Measurements from ENCODE around the gene CNTNAP2. TPM values are rescaled to one million over a fixed set of nuclear protein-coding genes. Genes with fewer than 3 reads are reported as not detected.

Gene CNTNAP2
- total and polyA plus RNA-seq, 8 donors = 0.19 to 18.2 (median 0.56) TPM

DNA sequence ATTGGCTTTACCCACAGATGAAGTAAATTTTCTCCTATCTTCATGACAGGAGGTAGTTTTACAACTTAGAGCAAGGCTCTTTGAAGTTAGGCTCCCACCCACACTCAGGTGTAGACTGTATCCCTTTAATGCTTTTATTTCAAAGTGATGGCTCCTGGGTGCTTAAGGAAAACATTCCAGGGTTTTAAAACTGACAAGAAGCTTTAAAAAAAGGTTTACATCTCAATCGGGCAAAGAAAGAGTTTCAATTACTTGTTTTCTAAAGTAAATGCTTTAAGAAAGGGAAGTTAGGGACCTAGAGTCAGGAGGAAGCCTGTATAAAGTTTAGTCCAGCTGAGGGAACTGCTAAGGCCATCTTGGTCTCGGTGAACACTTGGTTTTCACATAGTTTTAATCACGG is 1320.1 kb downstream of the CNTNAP2 start:
- 59 to 71% (median 63%) methylated on average over 3 of the region's 3 CpGs for WGBS, 5 donors
- Histone ChIP-seq H3K9me3 (peaks cover 0 to 9% (median 0%) of the 10 kb centered on the region in 4 donors), H3K4me1 (peaks cover 0 to 12% (median 0%) of the 10 kb centered on the region in 4 donors), H3K27ac (no peak overlapping the region), H3K4me3 (no peak overlapping the region), H3K27me3 (no peaks in the 10 kb centered on the region), H3K36me3 (no peaks in the 10 kb centered on the region)
- intact Hi-C loops (cut with DNase I; ENCODE audit: low total_unique reads) = no loop called here
- TF ChIP-seq, protein P1, sequence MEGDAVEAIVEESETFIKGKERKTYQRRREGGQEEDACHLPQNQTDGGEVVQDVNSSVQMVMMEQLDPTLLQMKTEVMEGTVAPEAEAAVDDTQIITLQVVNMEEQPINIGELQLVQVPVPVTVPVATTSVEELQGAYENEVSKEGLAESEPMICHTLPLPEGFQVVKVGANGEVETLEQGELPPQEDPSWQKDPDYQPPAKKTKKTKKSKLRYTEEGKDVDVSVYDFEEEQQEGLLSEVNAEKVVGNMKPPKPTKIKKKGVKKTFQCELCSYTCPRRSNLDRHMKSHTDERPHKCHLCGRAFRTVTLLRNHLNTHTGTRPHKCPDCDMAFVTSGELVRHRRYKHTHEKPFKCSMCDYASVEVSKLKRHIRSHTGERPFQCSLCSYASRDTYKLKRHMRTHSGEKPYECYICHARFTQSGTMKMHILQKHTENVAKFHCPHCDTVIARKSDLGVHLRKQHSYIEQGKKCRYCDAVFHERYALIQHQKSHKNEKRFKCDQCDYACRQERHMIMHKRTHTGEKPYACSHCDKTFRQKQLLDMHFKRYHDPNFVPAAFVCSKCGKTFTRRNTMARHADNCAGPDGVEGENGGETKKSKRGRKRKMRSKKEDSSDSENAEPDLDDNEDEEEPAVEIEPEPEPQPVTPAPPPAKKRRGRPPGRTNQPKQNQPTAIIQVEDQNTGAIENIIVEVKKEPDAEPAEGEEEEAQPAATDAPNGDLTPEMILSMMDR (IDR thresholded peaks at IDR 0.05) = no peak
- TF ChIP-seq EP300 (IDR thresholded peaks at IDR 0.05) (no peak), POLR2AphosphoS5 (IDR thresholded peaks at IDR 0.05) (no peak), POLR2A (IDR thresholded peaks at IDR 0.05) (no peak)
- no peak for DNase-seq

DNA sequence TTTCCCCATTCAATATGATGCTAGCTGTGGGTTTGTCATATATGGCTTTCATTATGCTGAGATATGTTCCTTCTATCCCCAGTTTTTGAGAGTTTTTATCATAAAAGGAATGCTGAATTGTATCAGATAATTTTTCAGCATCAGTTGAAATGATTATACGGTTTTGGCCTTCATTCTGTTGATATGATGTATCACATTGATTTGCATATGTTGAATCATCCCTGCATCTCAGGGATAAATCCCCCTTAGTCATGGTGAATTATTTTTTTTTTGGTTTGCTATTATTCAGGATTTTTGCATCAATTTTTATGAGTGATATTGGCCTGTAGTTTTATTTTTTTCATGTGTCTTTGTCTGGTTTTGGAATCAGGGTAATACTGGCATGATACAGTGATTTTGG is 1321.6 kb downstream of the CNTNAP2 start:
- H3K4me1 ChIP-seq = peaks cover 0 to 2% (median under 1%) of the 10 kb centered on the region in 4 donors

GRCh38 chr7:147443942-147444341 is 1327.3 kb downstream of the CNTNAP2 start:
- WGBS, 5 donors = 31 to 42% (median 39%) methylated on average over 2 of the region's 2 CpGs
- Histone ChIP-seq H3K36me3 (no peaks in the 10 kb centered on the region), H3K27me3 (no peaks in the 10 kb centered on the region), H3K4me3 (no peak overlapping the region), H3K4me1 (peaks cover 0 to 6% (median 2%) of the 10 kb centered on the region in 4 donors), H3K27ac (no peak overlapping the region), H3K9me3 (peaks cover 0 to 15% (median 1%) of the 10 kb centered on the region in 4 donors)
- intact Hi-C loops (cut with DNase I; ENCODE audit: low total_unique reads) = no loop called here
- TF ChIP-seq EP300 (IDR thresholded peaks at IDR 0.05) = no peak
- no peak for TF ChIP-seq POLR2AphosphoS5 (IDR thresholded peaks at IDR 0.05)
- DNase-seq = peak in 1 of 2 donors; percentile 7

More for the DNA sequence above, 1321.6 kb downstream of the CNTNAP2 start:
- no peaks in the 10 kb centered on the region for H3K27me3 ChIP-seq
- TF ChIP-seq POLR2A (IDR thresholded peaks at IDR 0.05) = no peak
- DNase-seq = no peak
- H3K9me3 ChIP-seq = peaks cover 0 to 15% (median 1%) of the 10 kb centered on the region in 4 donors
- no peak overlapping the region for H3K4me3 ChIP-seq
- 85 to 94% (median 91%) methylated on average over 1 of the region's 1 CpG for WGBS, 5 donors
- H3K36me3 ChIP-seq = no peaks in the 10 kb centered on the region
- H3K27ac ChIP-seq = no peak overlapping the region
- intact Hi-C loops (cut with DNase I; ENCODE audit: low total_unique reads) = no loop called here

GRCh38 chr7:147452816-147453215 is 1336.2 kb downstream of the CNTNAP2 start:
- TF ChIP-seq POLR2AphosphoS5 (IDR thresholded peaks at IDR 0.05) = no peak
- TF ChIP-seq EP300 (IDR thresholded peaks at IDR 0.05) = no peak
- TF ChIP-seq, protein P1 (IDR thresholded peaks at IDR 0.05) = no peak
- DNase-seq = no peak
- no peaks in the 10 kb centered on the region for H3K36me3 ChIP-seq
- WGBS, 5 donors = 64 to 89% (median 71%) methylated on average over 1 of the region's 1 CpG
- no peaks in the 10 kb centered on the region for H3K4me1 ChIP-seq
- no peak overlapping the region for H3K4me3 ChIP-seq
- H3K27me3 ChIP-seq = no peaks in the 10 kb centered on the region
- no peaks in the 10 kb centered on the region for H3K9me3 ChIP-seq
- intact Hi-C loops (cut with DNase I; ENCODE audit: low total_unique reads) = no loop called here
- no peak overlapping the region for H3K27ac ChIP-seq

- Histone ChIP-seq H3K27me3 (no peaks in the 10 kb centered on the region), H3K4me3 (no peak overlapping the region), H3K4me1 (no peaks in the 10 kb centered on the region), H3K27ac (no peak overlapping the region), H3K36me3 (no peaks in the 10 kb centered on the region), H3K9me3 (no peaks in the 10 kb centered on the region)
- intact Hi-C loops (cut with DNase I; ENCODE audit: low total_unique reads) = no loop called here
- TF ChIP-seq, protein P1 (IDR thresholded peaks at IDR 0.05) = no peak
- no peak for TF ChIP-seq POLR2A (IDR thresholded peaks at IDR 0.05)
- TF ChIP-seq POLR2AphosphoS5 (IDR thresholded peaks at IDR 0.05) = no peak
- TF ChIP-seq EP300 (IDR thresholded peaks at IDR 0.05) = no peak
- 91 to 100% (median 97%) methylated on average over 2 of the region's 2 CpGs for WGBS, 5 donors
- DNase-seq = no peak
Observed at GRCh38 chr7:147465223-147465622, 1348.6 kb downstream of the CNTNAP2 start.

All from stomach (tissue), 9 donors.